Measurements from ENCODE around the gene LRRC10.
A peak's percentile ranks its signal among the peaks of the same experiment; 100 is the strongest.

Gene LRRC10

DNA sequence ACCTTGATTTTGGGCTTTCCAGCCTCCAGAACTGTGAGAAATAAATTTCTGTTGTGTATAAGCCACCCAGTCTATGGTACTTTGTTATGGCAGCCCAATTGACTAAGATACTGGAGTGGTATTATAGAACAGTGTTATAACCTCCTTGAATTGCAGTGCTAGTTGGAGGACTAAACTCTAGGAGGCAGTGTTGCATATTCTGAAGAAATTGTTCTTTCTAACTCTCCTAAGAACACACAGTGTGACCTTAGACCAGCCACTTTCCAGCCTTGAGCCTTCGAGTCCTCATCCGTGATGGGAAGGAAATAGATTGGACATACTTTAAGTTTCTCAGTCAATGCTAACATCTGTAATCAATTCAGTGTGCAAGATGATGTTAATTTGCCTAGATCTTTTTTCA, 22.4 kb upstream of the LRRC10 start:
- no peaks in the 10 kb centered on the region for H4K20me1 ChIP-seq (ENCODE audit: insufficient read depth, low read length)
- no peaks in the 10 kb centered on the region for H3K9me3 ChIP-seq (ENCODE audit: low read length)
- H3F3A ChIP-seq (ENCODE audit: insufficient read depth, low read length), result no peaks in the 10 kb centered on the region
- no peak overlapping the region for H3K9ac ChIP-seq (ENCODE audit: low read length)
- H3K4me1 ChIP-seq (ENCODE audit: insufficient read depth, low read length, severe bottlenecking), result no peaks in the 10 kb centered on the region
- no peaks in the 10 kb centered on the region for H3K79me2 ChIP-seq (ENCODE audit: insufficient read depth, low read length)
- H2AFZ ChIP-seq (ENCODE audit: low read length), result no peak overlapping the region
- H3K27me3 ChIP-seq (ENCODE audit: insufficient read depth, low read length), result no peaks in the 10 kb centered on the region
- no peak overlapping the region for H3K4me2 ChIP-seq (ENCODE audit: low read length)
- no peaks in the 10 kb centered on the region for H3K36me3 ChIP-seq (ENCODE audit: insufficient read depth, low read length)
- TF ChIP-seq EZH2 (IDR thresholded peaks at IDR 0.05; ENCODE audit: borderline replicate concordance, low read length), result no peak
- TF ChIP-seq, protein P1, sequence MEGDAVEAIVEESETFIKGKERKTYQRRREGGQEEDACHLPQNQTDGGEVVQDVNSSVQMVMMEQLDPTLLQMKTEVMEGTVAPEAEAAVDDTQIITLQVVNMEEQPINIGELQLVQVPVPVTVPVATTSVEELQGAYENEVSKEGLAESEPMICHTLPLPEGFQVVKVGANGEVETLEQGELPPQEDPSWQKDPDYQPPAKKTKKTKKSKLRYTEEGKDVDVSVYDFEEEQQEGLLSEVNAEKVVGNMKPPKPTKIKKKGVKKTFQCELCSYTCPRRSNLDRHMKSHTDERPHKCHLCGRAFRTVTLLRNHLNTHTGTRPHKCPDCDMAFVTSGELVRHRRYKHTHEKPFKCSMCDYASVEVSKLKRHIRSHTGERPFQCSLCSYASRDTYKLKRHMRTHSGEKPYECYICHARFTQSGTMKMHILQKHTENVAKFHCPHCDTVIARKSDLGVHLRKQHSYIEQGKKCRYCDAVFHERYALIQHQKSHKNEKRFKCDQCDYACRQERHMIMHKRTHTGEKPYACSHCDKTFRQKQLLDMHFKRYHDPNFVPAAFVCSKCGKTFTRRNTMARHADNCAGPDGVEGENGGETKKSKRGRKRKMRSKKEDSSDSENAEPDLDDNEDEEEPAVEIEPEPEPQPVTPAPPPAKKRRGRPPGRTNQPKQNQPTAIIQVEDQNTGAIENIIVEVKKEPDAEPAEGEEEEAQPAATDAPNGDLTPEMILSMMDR (IDR thresholded peaks at IDR 0.05; ENCODE audit: low read length), result peak; percentile 50
- H3K4me3 ChIP-seq (ENCODE audit: low read depth, low read length, poor library complexity, severe bottlenecking), result no peak overlapping the region
- H3K9me2 ChIP-seq (ENCODE audit: low read depth, low read length), result no peaks in the 10 kb centered on the region
- H3K27ac ChIP-seq (ENCODE audit: low read depth, low read length, poor library complexity, severe bottlenecking), result no peak overlapping the region

DNA sequence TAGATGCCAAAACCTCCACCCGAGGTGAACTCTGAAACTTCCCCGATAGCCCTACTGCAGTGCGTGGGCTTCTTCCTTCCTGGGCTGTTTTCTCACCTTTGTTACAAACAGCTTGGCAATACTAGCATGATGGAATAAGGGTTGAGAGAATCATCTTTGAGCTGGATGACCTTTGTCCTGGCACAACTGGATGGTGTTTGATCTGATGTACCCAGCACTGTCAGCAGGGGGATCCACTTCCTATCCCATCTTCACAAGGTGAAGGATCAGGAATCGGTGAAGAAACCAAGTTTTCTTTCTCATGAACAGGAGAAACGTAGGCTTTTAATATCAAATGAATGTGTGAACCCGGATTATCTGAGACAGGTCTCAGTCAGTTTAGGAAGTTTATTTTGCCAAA, 19.5 kb upstream of the LRRC10 start:
- TF ChIP-seq EZH2 (IDR thresholded peaks at IDR 0.05; ENCODE audit: borderline replicate concordance, low read length), result no peak
- TF ChIP-seq, protein P1 (IDR thresholded peaks at IDR 0.05; ENCODE audit: low read length), result peak; percentile 16; the same call in 1 of the 2 replicates
- no peak overlapping the region for H3K27ac ChIP-seq (ENCODE audit: low read depth, low read length, poor library complexity, severe bottlenecking)
- no peak overlapping the region for H3K9ac ChIP-seq (ENCODE audit: low read length)
- no peaks in the 10 kb centered on the region for H3K9me3 ChIP-seq (ENCODE audit: low read length)
- no peak overlapping the region for H2AFZ ChIP-seq (ENCODE audit: low read length)
- no peak overlapping the region for H3K4me3 ChIP-seq (ENCODE audit: low read depth, low read length, poor library complexity, severe bottlenecking)
- no peaks in the 10 kb centered on the region for H3K79me2 ChIP-seq (ENCODE audit: insufficient read depth, low read length)
- no peaks in the 10 kb centered on the region for H4K20me1 ChIP-seq (ENCODE audit: insufficient read depth, low read length)
- H3K4me2 ChIP-seq (ENCODE audit: low read length), result no peak overlapping the region
- no peaks in the 10 kb centered on the region for H3K9me2 ChIP-seq (ENCODE audit: low read depth, low read length)
- H3K4me1 ChIP-seq (ENCODE audit: insufficient read depth, low read length, severe bottlenecking), result no peaks in the 10 kb centered on the region
- H3F3A ChIP-seq (ENCODE audit: insufficient read depth, low read length), result no peaks in the 10 kb centered on the region
- H3K27me3 ChIP-seq (ENCODE audit: insufficient read depth, low read length), result 0 out of 2 replicates have a peak, but pooled peaks cover 5% of the 10 kb centered on the region
- no peaks in the 10 kb centered on the region for H3K36me3 ChIP-seq (ENCODE audit: insufficient read depth, low read length)

DNA sequence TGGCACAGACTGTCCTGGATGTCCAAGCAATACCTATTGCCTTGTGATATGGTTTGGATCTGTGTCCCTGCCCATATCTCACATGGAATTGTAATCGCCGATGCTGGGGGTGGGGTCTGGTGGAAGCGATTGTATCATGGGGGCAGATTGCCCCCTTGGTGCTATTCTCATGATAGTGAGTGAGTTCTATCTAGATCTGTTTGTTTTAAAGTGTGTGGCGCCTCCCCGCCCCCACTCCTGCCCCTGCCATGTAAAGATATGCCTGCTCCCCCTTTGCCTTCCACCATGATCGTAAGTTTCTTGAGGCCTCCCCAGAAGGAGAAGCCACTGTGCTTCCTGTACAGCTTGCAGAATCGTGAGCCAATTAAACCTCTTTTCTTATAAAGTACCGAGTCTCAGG, 16.8 kb upstream of the LRRC10 start:
- Histone ChIP-seq H3K36me3 (ENCODE audit: insufficient read depth, low read length) (no peaks in the 10 kb centered on the region), H3K4me3 (ENCODE audit: low read depth, low read length, poor library complexity, severe bottlenecking) (no peak overlapping the region), H3K27me3 (ENCODE audit: insufficient read depth, low read length) (0 out of 2 replicates have a peak, but pooled peaks cover 5% of the 10 kb centered on the region), H3K9me2 (ENCODE audit: low read depth, low read length) (no peaks in the 10 kb centered on the region), H3K79me2 (ENCODE audit: insufficient read depth, low read length) (no peaks in the 10 kb centered on the region), H3F3A (ENCODE audit: insufficient read depth, low read length) (no peaks in the 10 kb centered on the region), H3K4me1 (ENCODE audit: insufficient read depth, low read length, severe bottlenecking) (no peaks in the 10 kb centered on the region), H3K27ac (ENCODE audit: low read depth, low read length, poor library complexity, severe bottlenecking) (no peak overlapping the region), H3K9me3 (ENCODE audit: low read length) (no peaks in the 10 kb centered on the region), H3K4me2 (ENCODE audit: low read length) (no peak overlapping the region), H4K20me1 (ENCODE audit: insufficient read depth, low read length) (no peaks in the 10 kb centered on the region), H2AFZ (ENCODE audit: low read length) (no peak overlapping the region), H3K9ac (ENCODE audit: low read length) (no peak overlapping the region)
- no peak for TF ChIP-seq EZH2 (IDR thresholded peaks at IDR 0.05; ENCODE audit: borderline replicate concordance, low read length)
- TF ChIP-seq, protein P1 (IDR thresholded peaks at IDR 0.05; ENCODE audit: low read length), result no peak

Data from OCI-LY1 (cell line).